B cell (primary cell): ENCODE data around the gene PIP5KL1. TPM values are rescaled to one million over a fixed set of nuclear protein-coding genes. Genes with fewer than 3 reads are reported as not detected.

Experiments used
- ATAC-seq: fragments of 200-7000 bp; cut with Tn5 transposase; one replicate; pipeline ENCODE4 v1.10.0; 2021; ENCODE audit warnings: low read depth, mild to moderate bottlenecking, moderate number of reproducible peaks, moderate library complexity
- CTCF ChIA-PET: fragments of 350-600 bp; sonication (Branson Sonifier 250); formaldehyde crosslinking; loops from one replicate; lab custom pipeline; 2021; ENCODE audit warnings: antibody characterized with exemption, inconsistent platforms; lab: Charles Lee
- POLR2A ChIA-PET: fragments of 350-600 bp; sonication (Branson Sonifier 250); formaldehyde crosslinking; loops from one replicate; lab custom pipeline; 2021; ENCODE audit warnings: antibody characterized with exemption; lab: Charles Lee
- DNase-seq: peaks from one replicate; pipeline ENCODE4 v3.0.0; 2013
- H2AFZ ChIP-seq: 2 replicates; pipeline ENCODE4 v1.6.1; 2012; ENCODE audit warnings: mild to moderate bottlenecking, low read depth, low read length; ENCODE audit not compliant: insufficient read depth, poor library complexity, severe bottlenecking
- H3K27ac ChIP-seq, 2 donors: 1 replicate in 1 of 2; 2 replicates in 1 of 2; pipeline ENCODE4 v1.5.1; 2012 to 2013; ENCODE audit warnings: low read length in 2 of 2, mild to moderate bottlenecking in 2 of 2, moderate library complexity in 1 of 2
- H3K27me3 ChIP-seq, 4 experiments: fragments of 200-600 bp in 1 of 4; sonication (generic) in 1 of 4; replicated peaks in 1 of 4; 1 replicate in 2 of 4; 2 replicates in 2 of 4; pipeline versions ENCODE4 v1.6.1 to v1.7.0; 2013 to 2016; ENCODE audit warnings: low read length in 3 of 4, mild to moderate bottlenecking in 2 of 4, mixed read lengths in 1 of 4, moderate library complexity in 1 of 4; ENCODE audit not compliant: insufficient read depth in 4 of 4, control insufficient read depth in 3 of 4; ENCODE audit errors: control extremely low read depth in 1 of 4
- H3K36me3 ChIP-seq, 2 experiments: replicated peaks in 1 of 2; 1 replicate in 1 of 2; 2 replicates in 1 of 2; pipeline versions ENCODE4 v1.6.1 to v1.7.1; 2013; ENCODE audit warnings: low read length in 1 of 2; ENCODE audit not compliant: insufficient read depth in 2 of 2, control insufficient read depth in 1 of 2; ENCODE audit errors: control extremely low read depth in 1 of 2, extremely low read depth in 1 of 2
- H3K4me1 ChIP-seq, 2 donors: fragments of 200-600 bp in 1 of 2; sonication (generic) in 1 of 2; 1 replicate in 1 of 2; 2 replicates in 1 of 2; pipeline versions ENCODE4 v1.5.1 to v1.6.1; 2013 to 2017; ENCODE audit warnings: low read length in 2 of 2; ENCODE audit not compliant: control insufficient read depth in 2 of 2, insufficient read depth in 2 of 2
- H3K4me2 ChIP-seq: replicated peaks from 2 replicates; pipeline ENCODE3; 2012; ENCODE audit warnings: mild to moderate bottlenecking, low read depth, low read length; ENCODE audit not compliant: poor library complexity, severe bottlenecking
- H3K4me3 ChIP-seq, 5 experiments: fragments of 200-600 bp in 1 of 5; sonication (generic) in 1 of 5; 1 replicate in 3 of 5; 2 replicates in 2 of 5; pipeline versions ENCODE4 v1.5.1 to v1.7.0; 2011 to 2016; ENCODE audit warnings: low read length in 4 of 5, mild to moderate bottlenecking in 4 of 5, low read depth in 2 of 5, control low read depth in 1 of 5, moderate library complexity in 1 of 5; ENCODE audit not compliant: insufficient read depth in 1 of 5; ENCODE audit errors: control extremely low read depth in 1 of 5, extremely low read depth in 1 of 5
- H3K79me2 ChIP-seq: fragments of 200-600 bp; sonication (generic); one replicate; pipeline ENCODE4 v1.6.0; 2016; ENCODE audit warnings: low read length; ENCODE audit not compliant: control insufficient read depth, insufficient read depth
- H3K9ac ChIP-seq: fragments of 200-600 bp; sonication (generic); 2 replicates; pipeline ENCODE4 v1.6.1; 2017; ENCODE audit warnings: mild to moderate bottlenecking, low read length, moderate library complexity
- H3K9me3 ChIP-seq, 3 donors: one replicate each; pipeline versions ENCODE4 v1.6.1 to v1.7.1; 2013; ENCODE audit warnings: low read length in 2 of 3; ENCODE audit not compliant: control insufficient read depth in 2 of 3, insufficient read depth in 1 of 3; ENCODE audit errors: control extremely low read depth in 1 of 3
- H4K20me1 ChIP-seq: 2 replicates; pipeline ENCODE4 v1.6.0; 2012; ENCODE audit warnings: mild to moderate bottlenecking, low read length; ENCODE audit not compliant: insufficient read depth, control insufficient read depth, poor library complexity, severe bottlenecking
- H3K27ac Mint-ChIP-seq: one replicate; pipeline ENCODE4 v1.8.0; 2021; ENCODE audit warnings: mixed read lengths
- H3K27me3 Mint-ChIP-seq: one replicate; pipeline ENCODE4 v1.8.0; 2021; ENCODE audit warnings: mixed read lengths
- H3K4me1 Mint-ChIP-seq: one replicate; pipeline ENCODE4 v1.8.0; 2021; ENCODE audit warnings: mixed read lengths
- H3K4me3 Mint-ChIP-seq: one replicate; pipeline ENCODE4 v1.8.0; 2021; ENCODE audit warnings: mixed read lengths
- H3K9me3 Mint-ChIP-seq: one replicate; pipeline ENCODE4 v1.8.0; 2022; ENCODE audit warnings: mixed read lengths; ENCODE audit not compliant: insufficient read depth
- CTCF ChIP-seq: fragments of 200-600 bp; IDR thresholded peaks from one replicate; pipeline ENCODE4 v1.8.0; 2022; ENCODE audit warnings: antibody characterized with exemption, mild to moderate bottlenecking
- EZH2 ChIP-seq: IDR thresholded peaks from 2 replicates; pipeline ENCODE4 v1.6.1; 2012; ENCODE audit warnings: borderline replicate concordance, low read depth, mild to moderate bottlenecking, moderate library complexity, low read length; ENCODE audit not compliant: insufficient read depth, poor library complexity, severe bottlenecking
- WGBS: methylation state at CpG from one replicate; pipeline ENCODE4 v1.1.5; 2013; ENCODE audit warnings: missing lambda C conversion rate; ENCODE audit not compliant: insufficient coverage; 5-methylcytosine and 5-hydroxymethylcytosine counted together
- intact Hi-C: fragments of 100-400 bp; cut with micrococcal nuclease; formaldehyde crosslinking; loops from one replicate; pipeline ENCODE4 v1.10.0; 2022
- polyA plus RNA-seq: library from polyadenylated mRNA; depleted of rRNA; stranded (reverse); fragments of >200 nt; gene quantifications from 2 replicates; pipeline ENCODE4 v1.2.3, GENCODE V29; 2012
- total RNA-seq, 2 donors: library from RNA; stranded (reverse); fragments of 120-200 nt in 1 of 2; gene quantifications; 1 replicate in 1 of 2; 2 replicates in 1 of 2; pipeline versions ENCODE4 v1.2.3 to v1.2.4, GENCODE V29; 2013 to 2022

The PIP5KL1 gene
- total and polyA plus RNA-seq, 2 donors (not counting 1 experiment from before 2014, with no cell fraction given) = 0.75 to 1.4 TPM

DNA sequence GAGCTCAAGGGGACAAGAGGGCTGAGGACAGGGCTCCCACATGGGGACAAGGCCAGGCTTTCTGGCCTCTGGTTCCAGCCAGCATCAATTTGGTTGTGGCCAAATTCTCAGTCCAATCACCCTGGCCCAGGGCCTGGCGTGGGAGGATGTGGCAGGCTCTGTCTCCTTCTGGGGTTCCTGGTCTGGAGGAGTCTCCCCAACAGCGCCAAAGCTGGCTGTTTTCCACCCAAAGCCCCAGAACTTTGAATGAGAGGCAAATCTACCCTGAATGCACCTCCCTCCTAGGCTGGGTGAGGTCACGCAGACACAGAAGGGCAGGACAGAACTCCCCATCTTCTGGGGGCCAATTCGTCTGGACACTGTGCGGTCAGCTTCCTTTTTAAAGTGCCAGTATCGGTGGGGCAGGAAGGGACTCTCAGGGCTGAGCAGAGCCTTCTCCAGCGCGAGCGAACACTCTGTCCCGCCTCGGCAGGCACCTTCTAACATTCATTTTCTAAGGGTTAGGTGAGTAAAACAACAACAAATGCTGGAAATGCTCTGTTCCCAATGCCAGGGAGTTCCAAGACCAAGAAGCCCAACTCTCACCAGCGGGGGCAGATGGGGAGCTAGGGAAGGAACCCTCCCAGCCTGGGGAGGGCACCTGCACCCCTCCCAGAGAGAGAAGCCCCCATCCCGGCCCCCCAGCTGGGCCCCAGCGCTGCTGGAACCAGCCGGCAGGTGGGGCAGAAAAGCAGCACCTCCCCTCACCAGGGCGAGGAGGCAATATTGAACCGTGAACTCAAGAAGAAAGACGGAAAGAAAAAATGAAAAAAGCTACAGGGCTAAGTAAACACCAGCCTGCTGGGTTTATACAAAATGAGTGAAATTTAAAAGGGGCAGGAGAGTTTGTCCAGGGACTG is 10.7 kb upstream of the PIP5KL1 start:
- H3K9me3 Mint-ChIP-seq = no peaks in the 10 kb centered on the region
- POLR2A ChIA-PET = interaction anchor here (0.8 to 1.0 kb wide), 2 partner anchors 9 to 42 kb away, joined by 3 to 4 read pairs; no protein-coding TSS in a partner anchor
- ATAC-seq = no peak
- no peaks in the 10 kb centered on the region for H3K27me3 Mint-ChIP-seq
- H3K4me2 ChIP-seq = no peak overlapping the region
- peaks cover 0 to 51% of the 10 kb centered on the region in 2 experiments for H3K36me3 ChIP-seq
- CTCF ChIA-PET = interaction anchor here (0.7 to 12.6 kb wide), 25 partner anchors 11 to 334 kb away, joined by 3 to 310 read pairs (median 6); partner anchors contain the start of genes EEIG1 and GOLGA2
- no peak overlapping the region for H3K4me3 Mint-ChIP-seq
- peaks cover 43% of the 10 kb centered on the region for H3K4me1 Mint-ChIP-seq
- DNase-seq = no peak
- 88% methylated on average over 15 of the region's 18 CpGs for WGBS
- H3K4me3 ChIP-seq = no peak overlapping the region
- peaks cover 44% of the 10 kb centered on the region for H4K20me1 ChIP-seq
- no peak overlapping the region for H3K9ac ChIP-seq
- intact Hi-C loops = no loop called here
- H3K27ac Mint-ChIP-seq = no peak overlapping the region
- no peaks in the 10 kb centered on the region for H3K27me3 ChIP-seq
- H3K27ac ChIP-seq = no peak overlapping the region
- H3K9me3 ChIP-seq = peaks cover 0 to 4% (median 0%) of the 10 kb centered on the region in 3 donors
- TF ChIP-seq CTCF (no peak), EZH2 (no peak)
- H3K4me1 ChIP-seq = peaks cover 33 to 39% of the 10 kb centered on the region in 2 donors
- peaks cover 22% of the 10 kb centered on the region for H3K79me2 ChIP-seq
- no peak overlapping the region for H2AFZ ChIP-seq

DNA sequence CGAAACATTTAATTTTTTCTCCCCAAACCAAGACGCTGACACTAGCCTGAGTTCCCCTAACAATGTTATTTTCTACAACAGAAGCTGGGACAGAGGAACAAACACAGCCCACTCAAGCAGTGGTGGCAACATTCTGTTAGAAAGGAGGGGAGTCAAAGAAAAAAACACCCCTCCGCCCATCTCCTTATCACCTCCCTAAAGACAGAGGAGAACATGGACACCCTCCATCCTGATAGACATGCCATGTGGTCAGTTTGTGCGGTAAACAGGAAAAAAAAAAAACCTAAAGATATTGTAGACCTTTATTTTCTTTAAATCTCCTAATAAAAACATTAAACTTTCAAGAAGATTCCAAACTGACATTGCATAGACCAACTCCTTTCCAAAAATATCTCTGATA is 10.0 kb upstream of the PIP5KL1 start:
- Histone ChIP-seq H3K79me2 (peaks cover 29% of the 10 kb centered on the region), H3K4me3 (no peak overlapping the region), H3K4me2 (no peak overlapping the region), H4K20me1 (peaks cover 39% of the 10 kb centered on the region), H3K36me3 (peaks cover 0 to 51% of the 10 kb centered on the region in 2 experiments), H3K4me1 (peaks cover 40 to 47% of the 10 kb centered on the region in 2 donors), H3K27ac (no peak overlapping the region), H2AFZ (no peak overlapping the region), H3K9me3 (peaks cover 0 to 4% (median 0%) of the 10 kb centered on the region in 3 donors), H3K27me3 (no peaks in the 10 kb centered on the region), H3K9ac (no peak overlapping the region)
- Mint-ChIP-seq H3K4me1 (peaks cover 51% of the 10 kb centered on the region), H3K9me3 (no peaks in the 10 kb centered on the region), H3K27me3 (no peaks in the 10 kb centered on the region), H3K4me3 (no peak overlapping the region), H3K27ac (peak overlapping the region; percentile 1)
- DNase-seq (no peak), ATAC-seq (no peak)
- CTCF ChIA-PET = interaction anchor here (0.7 to 12.6 kb wide), 7 partner anchors 15 to 335 kb away, joined by 3 to 310 read pairs (median 5); partner anchors contain the start of gene GOLGA2
- intact Hi-C loops = no loop called here
- no peak for TF ChIP-seq CTCF
- no peak for TF ChIP-seq EZH2
- POLR2A ChIA-PET = interaction anchor here (0.8 to 1.0 kb wide), 2 partner anchors 9 to 43 kb away, joined by 3 to 4 read pairs; no protein-coding TSS in a partner anchor
- WGBS = no CpG with 5 or more reads among the region's 4 CpGs
